ENCODE data around the gene NDUFB2.

The NDUFB2 gene

GRCh38 chr7:140677496-140677895, 19.0 kb upstream of the NDUFB2 start:
- peak; percentile 22 for DNase-seq
- H3K36me3 Mint-ChIP-seq (ENCODE audit: low read depth): peaks cover 68% of the 10 kb centered on the region
- H3K4me3 Mint-ChIP-seq: no peak overlapping the region
- H3K9me3 Mint-ChIP-seq: no peaks in the 10 kb centered on the region
- no peak overlapping the region for H3K27ac Mint-ChIP-seq
- H3K4me1 Mint-ChIP-seq (ENCODE audit: low read depth): peaks cover 27% of the 10 kb centered on the region
- H3K27me3 Mint-ChIP-seq: no peaks in the 10 kb centered on the region

GRCh38 chr7:140678081-140678815, 18.3 kb upstream of the NDUFB2 start:
- Mint-ChIP-seq H3K36me3 (ENCODE audit: low read depth) (peaks cover 70% of the 10 kb centered on the region), H3K4me1 (ENCODE audit: low read depth) (peaks cover 25% of the 10 kb centered on the region), H3K9me3 (no peaks in the 10 kb centered on the region), H3K4me3 (no peak overlapping the region), H3K27me3 (no peaks in the 10 kb centered on the region), H3K27ac (no peak overlapping the region)
- DNase-seq: peak; percentile 20

GRCh38 chr7:140678816-140679130, 17.7 kb upstream of the NDUFB2 start:
- DNase-seq: peak; percentile 13
- Mint-ChIP-seq H3K27ac (no peak overlapping the region), H3K27me3 (no peaks in the 10 kb centered on the region), H3K36me3 (ENCODE audit: low read depth) (peaks cover 76% of the 10 kb centered on the region), H3K4me1 (ENCODE audit: low read depth) (peaks cover 22% of the 10 kb centered on the region), H3K9me3 (no peaks in the 10 kb centered on the region), H3K4me3 (no peak overlapping the region)

- Mint-ChIP-seq H3K9me3 (no peaks in the 10 kb centered on the region), H3K36me3 (ENCODE audit: low read depth) (peaks cover 80% of the 10 kb centered on the region), H3K27ac (no peak overlapping the region), H3K27me3 (no peaks in the 10 kb centered on the region), H3K4me3 (no peak overlapping the region), H3K4me1 (ENCODE audit: low read depth) (peaks cover 18% of the 10 kb centered on the region)
- DNase-seq: peak; percentile 11
Observed at GRCh38 chr7:140679186-140679585, 17.3 kb upstream of the NDUFB2 start.

GRCh38 chr7:140680886-140681285, 15.6 kb upstream of the NDUFB2 start:
- Mint-ChIP-seq H3K27me3 (no peaks in the 10 kb centered on the region), H3K4me1 (ENCODE audit: low read depth) (peaks cover 3% of the 10 kb centered on the region), H3K27ac (no peak overlapping the region), H3K9me3 (no peaks in the 10 kb centered on the region), H3K36me3 (ENCODE audit: low read depth) (peaks cover 85% of the 10 kb centered on the region), H3K4me3 (no peak overlapping the region)
- peak; percentile 19 for DNase-seq

- Mint-ChIP-seq H3K4me3 (no peak overlapping the region), H3K27ac (no peak overlapping the region), H3K4me1 (ENCODE audit: low read depth) (no peaks in the 10 kb centered on the region), H3K36me3 (ENCODE audit: low read depth) (peaks cover 82% of the 10 kb centered on the region), H3K9me3 (no peaks in the 10 kb centered on the region), H3K27me3 (no peaks in the 10 kb centered on the region)
- no peak for DNase-seq
Observed at GRCh38 chr7:140681766-140682165, 14.7 kb upstream of the NDUFB2 start.

- no peak for DNase-seq
- Mint-ChIP-seq H3K27ac (no peak overlapping the region), H3K27me3 (no peaks in the 10 kb centered on the region), H3K4me3 (no peak overlapping the region), H3K9me3 (no peaks in the 10 kb centered on the region), H3K4me1 (ENCODE audit: low read depth) (no peaks in the 10 kb centered on the region), H3K36me3 (ENCODE audit: low read depth) (peaks cover 84% of the 10 kb centered on the region)
Observed at GRCh38 chr7:140683657-140684056, 12.9 kb upstream of the NDUFB2 start.

- no peak overlapping the region for H3K27ac Mint-ChIP-seq
- H3K27me3 Mint-ChIP-seq: no peaks in the 10 kb centered on the region
- H3K36me3 Mint-ChIP-seq (ENCODE audit: low read depth): peaks cover 82% of the 10 kb centered on the region
- no peaks in the 10 kb centered on the region for H3K9me3 Mint-ChIP-seq
- H3K4me3 Mint-ChIP-seq: no peak overlapping the region
- no peak for DNase-seq
- H3K4me1 Mint-ChIP-seq (ENCODE audit: low read depth): no peaks in the 10 kb centered on the region
Observed at GRCh38 chr7:140684066-140684950, 12.2 kb upstream of the NDUFB2 start.

- DNase-seq: no peak
- Mint-ChIP-seq H3K36me3 (ENCODE audit: low read depth) (peaks cover 81% of the 10 kb centered on the region), H3K27me3 (no peaks in the 10 kb centered on the region), H3K9me3 (no peaks in the 10 kb centered on the region), H3K27ac (no peak overlapping the region), H3K4me3 (no peak overlapping the region), H3K4me1 (ENCODE audit: low read depth) (no peaks in the 10 kb centered on the region)
Observed at GRCh38 chr7:140685407-140686087, 11.0 kb upstream of the NDUFB2 start.

GRCh38 chr7:140686921-140687320, 9.6 kb upstream of the NDUFB2 start:
- Mint-ChIP-seq H3K9me3 (no peaks in the 10 kb centered on the region), H3K36me3 (ENCODE audit: low read depth) (peaks cover 82% of the 10 kb centered on the region), H3K4me1 (ENCODE audit: low read depth) (no peaks in the 10 kb centered on the region), H3K4me3 (no peak overlapping the region), H3K27me3 (no peaks in the 10 kb centered on the region), H3K27ac (no peak overlapping the region)
- DNase-seq: no peak

- peaks cover 9% of the 10 kb centered on the region for H3K4me1 Mint-ChIP-seq (ENCODE audit: low read depth)
- H3K4me3 Mint-ChIP-seq: no peak overlapping the region
- DNase-seq: no peak
- peaks cover 89% of the 10 kb centered on the region for H3K36me3 Mint-ChIP-seq (ENCODE audit: low read depth)
- H3K27ac Mint-ChIP-seq: no peak overlapping the region
- H3K27me3 Mint-ChIP-seq: no peaks in the 10 kb centered on the region
- H3K9me3 Mint-ChIP-seq: no peaks in the 10 kb centered on the region
Observed at GRCh38 chr7:140688341-140688740, 8.2 kb upstream of the NDUFB2 start.

GRCh38 chr7:140689199-140690152, 7.0 kb upstream of the NDUFB2 start:
- H3K9me3 Mint-ChIP-seq: no peaks in the 10 kb centered on the region
- peaks cover 10% of the 10 kb centered on the region for H3K4me1 Mint-ChIP-seq (ENCODE audit: low read depth)
- H3K27me3 Mint-ChIP-seq: no peaks in the 10 kb centered on the region
- no peak overlapping the region for H3K4me3 Mint-ChIP-seq
- no peak overlapping the region for H3K27ac Mint-ChIP-seq
- DNase-seq: no peak
- H3K36me3 Mint-ChIP-seq (ENCODE audit: low read depth): peaks cover 83% of the 10 kb centered on the region

- H3K36me3 Mint-ChIP-seq (ENCODE audit: low read depth): peaks cover 75% of the 10 kb centered on the region
- H3K9me3 Mint-ChIP-seq: no peaks in the 10 kb centered on the region
Observed at GRCh38 chr7:140691376-140692045, 5.0 kb upstream of the NDUFB2 start.

More at GRCh38 chr7:140691376-140692045, 5.0 kb upstream of the NDUFB2 start:
- H3K4me3 Mint-ChIP-seq: no peak overlapping the region
- H3K27me3 Mint-ChIP-seq: no peaks in the 10 kb centered on the region
- no peak for DNase-seq
- H3K4me1 Mint-ChIP-seq (ENCODE audit: low read depth): peaks cover 19% of the 10 kb centered on the region
- no peak overlapping the region for H3K27ac Mint-ChIP-seq
